ENCODE data around the gene SCUBE1. TPM values are rescaled to one million over a fixed set of nuclear protein-coding genes. Genes with fewer than 3 reads are reported as not detected.
A peak's percentile ranks its signal among the peaks of the same experiment; 100 is the strongest.

SCUBE1 gene
- total RNA-seq, 1 donor from 2014 or later = 16.6 TPM

DNA sequence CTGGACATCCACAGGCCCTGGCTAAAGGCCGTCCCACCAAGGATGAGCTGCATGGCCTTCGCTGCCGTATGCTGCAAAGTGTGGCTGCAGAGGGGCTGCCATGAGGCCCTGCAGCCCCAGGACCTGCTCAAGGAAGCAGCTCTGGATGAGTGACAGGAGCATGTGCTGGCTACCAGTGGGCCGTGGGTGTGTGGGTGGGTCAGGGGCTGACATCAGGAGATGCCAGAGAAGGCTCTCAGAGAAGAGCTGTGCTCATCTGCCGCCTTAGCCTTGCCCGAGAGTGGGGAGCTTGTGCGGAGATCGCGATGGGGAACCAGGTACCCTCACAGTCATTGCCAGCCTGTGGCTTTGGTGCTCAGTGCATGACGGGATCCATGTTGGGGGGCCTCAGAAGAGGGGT lies 41.3 kb downstream of the SCUBE1 start:
- no peak for DNase-seq
- H3K36me3 ChIP-seq = no peaks in the 10 kb centered on the region
- ATAC-seq = no peak

DNA sequence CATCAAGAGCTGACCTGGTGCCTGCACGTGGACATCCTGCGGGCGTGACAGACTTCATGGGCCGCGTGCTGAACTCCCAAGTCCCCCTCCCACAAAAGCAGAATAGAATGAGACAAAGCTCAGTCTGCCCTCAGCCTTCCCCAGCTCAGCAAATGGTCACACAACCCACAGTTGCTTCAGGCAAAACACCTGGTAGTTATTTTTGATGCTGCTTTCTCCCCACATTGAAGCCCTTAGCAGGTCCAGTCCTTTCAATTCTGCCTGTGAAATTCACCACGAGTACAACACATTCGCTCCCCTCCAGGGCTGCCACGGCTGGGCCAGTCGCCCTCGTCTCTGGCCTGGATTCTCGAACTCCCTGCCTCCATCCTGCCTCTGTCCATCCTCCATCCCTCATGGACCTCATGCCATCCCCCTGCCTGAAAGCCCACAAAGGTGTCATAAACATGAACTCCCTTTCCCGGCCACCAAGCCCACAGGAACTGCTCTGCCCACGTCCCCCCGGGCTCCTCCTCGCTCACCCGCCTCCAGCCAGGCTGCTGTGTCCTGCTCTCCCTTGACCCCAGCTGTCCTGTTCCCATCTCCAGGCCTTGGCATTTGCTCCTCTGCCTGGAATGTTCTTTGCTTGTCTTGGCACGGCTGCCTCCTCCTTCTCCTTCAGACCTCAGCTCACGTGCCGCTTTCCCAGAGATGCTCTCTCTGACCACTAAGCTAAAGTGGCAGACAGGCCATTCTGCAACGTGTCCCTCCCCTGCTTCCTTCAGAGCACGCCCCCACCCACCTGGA lies 42.1 kb downstream of the SCUBE1 start:
- intact Hi-C loops (cut with DNase I) = no loop called here
- DNase-seq = no peak

More for the DNA sequence above, 41.3 kb downstream of the SCUBE1 start:
- intact Hi-C loops (cut with DNase I) = no loop called here
- H3K9me3 ChIP-seq = no peaks in the 10 kb centered on the region
- no peaks in the 10 kb centered on the region for H3K27me3 ChIP-seq (ENCODE audit: low read depth)
- no peak overlapping the region for H3K27ac ChIP-seq
- H3K4me3 ChIP-seq = no peak overlapping the region
- peaks cover 4% of the 10 kb centered on the region for H3K4me1 ChIP-seq
- TF ChIP-seq CTCF (IDR thresholded peaks at IDR 0.05) = no peak

GRCh38 chr22:43299736-43300135 lies 43.4 kb downstream of the SCUBE1 start:
- intact Hi-C loops (cut with DNase I) = no loop called here
- Histone ChIP-seq H3K4me3 (no peak overlapping the region), H3K27ac (no peak overlapping the region), H3K27me3 (ENCODE audit: low read depth) (no peaks in the 10 kb centered on the region), H3K9me3 (no peaks in the 10 kb centered on the region), H3K36me3 (no peaks in the 10 kb centered on the region), H3K4me1 (peaks cover 20% of the 10 kb centered on the region)
- TF ChIP-seq CTCF (IDR thresholded peaks at IDR 0.05) = no peak
- DNase-seq (no peak), ATAC-seq (no peak)

More for the DNA sequence above, 42.1 kb downstream of the SCUBE1 start:
- peak in 1 of 2 donors; percentile 39 for ATAC-seq
- Histone ChIP-seq H3K9me3 (no peaks in the 10 kb centered on the region), H3K4me3 (no peak overlapping the region), H3K36me3 (no peaks in the 10 kb centered on the region), H3K27ac (no peak overlapping the region), H3K27me3 (ENCODE audit: low read depth) (no peaks in the 10 kb centered on the region), H3K4me1 (peaks cover 12% of the 10 kb centered on the region)
- TF ChIP-seq CTCF (IDR thresholded peaks at IDR 0.05) = no peak

GRCh38 chr22:43298062-43298801 lies 44.9 kb downstream of the SCUBE1 start:
- TF ChIP-seq CTCF (IDR thresholded peaks at IDR 0.05) = no peak
- ATAC-seq = no peak
- Histone ChIP-seq H3K27me3 (ENCODE audit: low read depth) (no peaks in the 10 kb centered on the region), H3K27ac (no peak overlapping the region), H3K9me3 (no peaks in the 10 kb centered on the region), H3K4me1 (peaks cover 32% of the 10 kb centered on the region), H3K36me3 (no peaks in the 10 kb centered on the region), H3K4me3 (no peak overlapping the region)
- intact Hi-C loops (cut with DNase I) = no loop called here
- DNase-seq = no peak

DNA sequence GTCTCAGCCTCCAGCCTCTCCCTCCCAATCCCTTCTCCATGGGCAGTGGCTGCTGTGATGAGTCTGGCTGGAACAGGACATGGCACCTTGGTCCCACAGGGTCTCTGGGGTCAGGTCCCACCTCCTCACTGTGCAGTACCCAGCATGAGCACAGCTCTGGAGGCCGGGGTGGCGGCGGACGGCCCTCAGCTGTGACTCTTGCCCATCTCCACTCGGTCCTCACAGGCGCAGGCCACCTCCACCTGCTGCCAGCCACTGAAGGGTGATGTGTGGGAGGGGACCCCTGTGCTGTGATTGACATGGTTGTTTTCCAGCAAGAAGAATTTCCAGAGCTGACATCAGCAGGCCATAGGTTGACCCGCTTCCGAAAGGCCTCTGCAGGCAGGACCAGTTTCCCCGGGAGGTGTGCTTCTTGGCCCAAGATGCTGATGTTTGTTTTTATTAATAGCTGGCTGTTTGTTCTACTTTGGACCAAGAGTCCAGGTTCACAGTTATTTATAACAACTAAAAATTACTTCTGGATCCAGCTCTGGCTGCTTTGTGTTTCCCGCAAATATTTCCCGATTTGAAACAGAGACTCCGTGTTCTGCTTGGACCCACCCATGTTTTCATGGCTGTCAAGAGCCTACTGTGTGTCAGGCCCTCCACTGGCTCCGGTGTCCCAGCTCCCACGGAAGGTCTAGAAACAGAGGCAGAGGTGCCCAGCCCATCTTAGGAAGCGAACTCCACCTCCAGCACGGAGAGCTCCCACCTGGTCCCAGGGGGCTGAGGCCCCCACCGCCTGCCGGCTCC lies 45.7 kb downstream of the SCUBE1 start:
- Histone ChIP-seq H3K36me3 (no peaks in the 10 kb centered on the region), H3K9me3 (no peaks in the 10 kb centered on the region), H3K27me3 (ENCODE audit: low read depth) (no peaks in the 10 kb centered on the region), H3K4me1 (peaks cover 37% of the 10 kb centered on the region), H3K27ac (no peak overlapping the region), H3K4me3 (no peak overlapping the region)
- no peak for ATAC-seq
- TF ChIP-seq CTCF (IDR thresholded peaks at IDR 0.05) = no peak
- intact Hi-C loops (cut with DNase I) = no loop called here
- no peak for DNase-seq
